Keratinocyte (primary cell): ENCODE measurements around the gene LRP1B.

Experiments used
- CTCF ChIP-seq, 3 experiments: IDR thresholded peaks in 1 of 3; conservative IDR thresholded peaks in 1 of 3; optimal IDR thresholded peaks in 1 of 3; 2 replicates in 2 of 3; 3 replicates in 1 of 3; pipeline versions ENCODE3 to v1.5.1; 2011; ENCODE audit warnings: low read length in 3 of 3, mild to moderate bottlenecking in 3 of 3, moderate library complexity in 2 of 3, control low read depth in 1 of 3, inconsistent platforms in 1 of 3; ENCODE audit not compliant: insufficient read depth in 2 of 3; ENCODE audit errors: extremely low read depth in 1 of 3
- EZH2 ChIP-seq: IDR thresholded peaks from one replicate; pipeline ENCODE4 v1.6.1; 2012; ENCODE audit warnings: inconsistent platforms, mild to moderate bottlenecking, low read length, moderate library complexity

GRCh38 chr2:141392517-141393213 is 738.2 kb downstream of the LRP1B start:
- TF ChIP-seq EZH2, result no peak
- TF ChIP-seq CTCF (optimal IDR thresholded peaks at IDR 0.05 in 1 of 3, IDR thresholded peaks at IDR 0.05 in 1 of 3, conservative IDR thresholded peaks at IDR 0.05 in 1 of 3; ENCODE audit: extremely low read depth in 1 of 3, insufficient read depth in 2 of 3, low read length in 3 of 3), result no peak
